Peyer's patch (tissue), 4 donors: ENCODE measurements around the gene FMNL2.

ENCODE experiments used
- POLR2A ChIP-seq, 2 donors: fragments of 450-650 bp; IDR thresholded peaks; one replicate each; pipeline ENCODE4 v1.5.1; 2017; ENCODE audit warnings: antibody characterized with exemption in 2 of 2, mild to moderate bottlenecking in 2 of 2, moderate library complexity in 2 of 2
- TF ChIP-seq, protein P1 (sequence below), 6 experiments: fragments of 450-650 bp in 4 of 6; fragments of 200-600 bp in 2 of 6; sonication (generic) in 1 of 6; IDR thresholded peaks; one replicate each; pipeline ENCODE4 v1.5.1; 2017 to 2019; ENCODE audit warnings: antibody characterized with exemption in 6 of 6, mild to moderate bottlenecking in 3 of 6, moderate library complexity in 1 of 6

DNA sequence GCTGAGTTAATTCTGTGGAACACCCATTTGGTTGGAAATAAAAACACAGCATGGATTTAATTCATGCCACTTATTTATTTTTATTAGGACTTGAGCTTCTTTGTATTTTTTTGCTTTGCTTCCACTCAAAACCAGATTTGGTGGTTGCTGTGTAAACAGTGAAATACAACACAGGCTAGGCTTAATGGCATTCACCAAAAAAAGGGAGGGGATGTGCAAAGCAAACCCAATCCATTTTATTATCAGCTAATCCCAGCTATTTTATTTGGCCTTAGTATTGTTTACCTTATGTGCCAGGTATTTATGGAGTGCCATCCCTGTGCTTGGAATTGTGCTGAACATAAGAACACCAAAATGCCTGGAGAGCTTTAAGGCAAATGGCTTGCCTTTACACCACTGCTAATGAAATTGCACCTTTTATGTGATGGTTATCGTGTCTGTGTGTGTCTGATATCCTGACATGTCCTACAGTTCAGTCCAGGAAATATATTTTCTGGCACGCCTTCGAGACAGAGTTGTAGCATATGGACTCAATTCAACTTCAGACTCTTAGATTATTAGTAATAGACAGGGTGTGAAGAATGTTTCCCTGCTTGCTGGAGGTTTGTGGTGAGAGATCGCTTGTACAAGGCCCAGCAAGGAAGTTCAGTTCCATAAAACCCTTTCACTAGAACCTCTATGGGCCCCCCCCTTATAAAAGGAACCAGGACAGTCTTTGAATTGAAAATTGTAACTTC lies 282.6 kb downstream of the FMNL2 start:
- TF ChIP-seq, protein P1, sequence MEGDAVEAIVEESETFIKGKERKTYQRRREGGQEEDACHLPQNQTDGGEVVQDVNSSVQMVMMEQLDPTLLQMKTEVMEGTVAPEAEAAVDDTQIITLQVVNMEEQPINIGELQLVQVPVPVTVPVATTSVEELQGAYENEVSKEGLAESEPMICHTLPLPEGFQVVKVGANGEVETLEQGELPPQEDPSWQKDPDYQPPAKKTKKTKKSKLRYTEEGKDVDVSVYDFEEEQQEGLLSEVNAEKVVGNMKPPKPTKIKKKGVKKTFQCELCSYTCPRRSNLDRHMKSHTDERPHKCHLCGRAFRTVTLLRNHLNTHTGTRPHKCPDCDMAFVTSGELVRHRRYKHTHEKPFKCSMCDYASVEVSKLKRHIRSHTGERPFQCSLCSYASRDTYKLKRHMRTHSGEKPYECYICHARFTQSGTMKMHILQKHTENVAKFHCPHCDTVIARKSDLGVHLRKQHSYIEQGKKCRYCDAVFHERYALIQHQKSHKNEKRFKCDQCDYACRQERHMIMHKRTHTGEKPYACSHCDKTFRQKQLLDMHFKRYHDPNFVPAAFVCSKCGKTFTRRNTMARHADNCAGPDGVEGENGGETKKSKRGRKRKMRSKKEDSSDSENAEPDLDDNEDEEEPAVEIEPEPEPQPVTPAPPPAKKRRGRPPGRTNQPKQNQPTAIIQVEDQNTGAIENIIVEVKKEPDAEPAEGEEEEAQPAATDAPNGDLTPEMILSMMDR (IDR thresholded peaks at IDR 0.05), result no peak
- no peak for TF ChIP-seq POLR2A (IDR thresholded peaks at IDR 0.05)
